Measurements from ENCODE around the gene ZNF771. TPM values are rescaled to one million over a fixed set of nuclear protein-coding genes. Genes with fewer than 3 reads are reported as not detected.

The ZNF771 gene
- total and polyA plus RNA-seq, 2 donors (not counting 3 experiments of a cell fraction or from before 2014, with no cell fraction given) = 11.7 to 16.8 TPM

- no peak overlapping the region for H3K4me3 ChIP-seq (replicated peaks in 1 of 3; ENCODE audit: insufficient read depth in 1 of 3, low read depth in 1 of 3, low read length in 3 of 3)
- DNase-seq (ENCODE audit: low read depth, low spot score) (no peak), FAIRE-seq (no peak)
- no peaks in the 10 kb centered on the region for H3K27me3 ChIP-seq (ENCODE audit: control insufficient read depth in 2 of 2, insufficient read depth in 2 of 2, low read length in 2 of 2)
- no peaks in the 10 kb centered on the region for H3K36me3 ChIP-seq (ENCODE audit: control insufficient read depth in 2 of 2, extremely low read depth in 1 of 2, insufficient read depth in 2 of 2, low read length in 2 of 2)
- H3K4me2 ChIP-seq (ENCODE audit: insufficient read depth, low read length) = no peak overlapping the region
- H3K9ac ChIP-seq (replicated peaks; ENCODE audit: extremely low read depth, insufficient read depth, low read length) = no peak overlapping the region
- peaks cover 8% of the 10 kb centered on the region for H3K79me2 ChIP-seq (ENCODE audit: control insufficient read depth, insufficient read depth, low read length)
- no peaks in the 10 kb centered on the region for H3K9me3 ChIP-seq (replicated peaks; ENCODE audit: control insufficient read depth, insufficient read depth, low read length)
- no TSS peak for BruUV-seq (replicated peaks)
- ChIA-PET POLR2A (no interaction called here), CTCF (interaction anchor here (0.8 to 1.9 kb wide), 3 partner anchors 10 to 254 kb away, joined by 3 to 13 read pairs (median 3); partner anchors contain the start of gene DCTPP1)
- dilution Hi-C loops (cut with MboI; ENCODE audit: extremely low pct_ligation_motif_present, low sequenced_read_pairs) = no loop called here
- TF ChIP-seq MYC (IDR thresholded peaks at IDR 0.05; ENCODE audit: low read depth, low read length) (no peak), POLR2A (IDR thresholded peaks at IDR 0.05; ENCODE audit: low read depth, low read length) (no peak), EZH2 (IDR thresholded peaks at IDR 0.05; ENCODE audit: borderline replicate concordance, low read depth, low read length, severe bottlenecking) (no peak), FOS (IDR thresholded peaks at IDR 0.05; ENCODE audit: borderline replicate concordance, insufficient read depth, low read length) (no peak), JUN (IDR thresholded peaks at IDR 0.05; ENCODE audit: borderline replicate concordance, insufficient read depth, insufficient read length, low read depth) (no peak), POLR2AphosphoS5 (IDR thresholded peaks at IDR 0.05; ENCODE audit: insufficient read depth, low read depth, low read length) (no peak), CTCF (IDR thresholded peaks at IDR 0.05; ENCODE audit: extremely low read depth in 1 of 2, insufficient read depth in 1 of 2, low read depth in 1 of 2, low read length in 2 of 2) (no peak)
- no peaks in the 10 kb centered on the region for H3K9me1 ChIP-seq (replicated peaks; ENCODE audit: control insufficient read depth, extremely low read depth, insufficient read depth, low read length)
- no peak overlapping the region for H3K27ac ChIP-seq (ENCODE audit: insufficient read depth, low read depth, low read length)
- H3K4me1 ChIP-seq (ENCODE audit: control insufficient read depth, extremely low read depth, insufficient read depth, low read length) = peaks cover 5% of the 10 kb centered on the region
- no peak overlapping the region for H2AFZ ChIP-seq (ENCODE audit: low read depth, low read length)
- intact Hi-C loops (cut with micrococcal nuclease) = no loop called here
- H4K20me1 ChIP-seq (replicated peaks; ENCODE audit: control insufficient read depth, extremely low read depth, insufficient read depth, low read length) = no peaks in the 10 kb centered on the region
Measured at GRCh38 chr16:30439720-30440348, 32.4 kb downstream of the ZNF771 start.

All from endothelial cell of umbilical vein (primary cell).